H9 (cell line): ENCODE results near the gene MELK. TPM values are rescaled to one million over a fixed set of nuclear protein-coding genes. Genes with fewer than 3 reads are reported as not detected.

Experiments used
- DNase-seq: peaks from one replicate; pipeline ENCODE4 v3.0.0-alpha.2; 2017
- H2AFZ ChIP-seq: one replicate; pipeline ENCODE4 v1.6.1; 2013; ENCODE audit warnings: mild to moderate bottlenecking, low read length, control low read depth, moderate library complexity
- H2AK5ac ChIP-seq: 2 replicates; pipeline ENCODE4 v1.6.1; 2013; ENCODE audit warnings: low read length, control low read depth, mixed read lengths; ENCODE audit not compliant: insufficient read length
- H2BK120ac ChIP-seq: one replicate; pipeline ENCODE4 v1.6.1; 2013; ENCODE audit warnings: low read depth, mild to moderate bottlenecking, low read length, control low read depth, inconsistent platforms; ENCODE audit not compliant: poor library complexity, severe bottlenecking
- H2BK12ac ChIP-seq: 2 replicates; pipeline ENCODE4 v1.6.1; 2013; ENCODE audit warnings: low read length, control low read depth, mixed read lengths, low read depth; ENCODE audit not compliant: insufficient read length
- H2BK15ac ChIP-seq: 2 replicates; pipeline ENCODE4 v1.6.1; 2013; ENCODE audit warnings: low read depth, low read length, control low read depth
- H2BK20ac ChIP-seq: one replicate; pipeline ENCODE4 v1.6.1; 2013; ENCODE audit warnings: low read depth, mild to moderate bottlenecking, low read length, control low read depth, inconsistent platforms; ENCODE audit not compliant: poor library complexity, severe bottlenecking
- H2BK5ac ChIP-seq: 2 replicates; pipeline ENCODE4 v1.6.1; 2013; ENCODE audit warnings: low read length, control low read depth, mixed read lengths; ENCODE audit not compliant: insufficient read length
- H3K14ac ChIP-seq: 2 replicates; pipeline ENCODE4 v1.6.1; 2013; ENCODE audit warnings: low read length, control low read depth; ENCODE audit not compliant: insufficient read depth
- H3K18ac ChIP-seq: 2 replicates; pipeline ENCODE4 v1.6.1; 2013; ENCODE audit warnings: low read depth, mild to moderate bottlenecking, mixed read lengths, low read length, control low read depth; ENCODE audit not compliant: insufficient read length
- H3K23ac ChIP-seq: 2 replicates; pipeline ENCODE4 v1.6.1; 2013; ENCODE audit warnings: low read length, control low read depth, mixed read lengths, low read depth; ENCODE audit not compliant: insufficient read length
- H3K23me2 ChIP-seq: 2 replicates; pipeline ENCODE4 v1.6.1; 2013; ENCODE audit warnings: low read depth, mild to moderate bottlenecking, mixed read lengths, low read length, control low read depth; ENCODE audit not compliant: insufficient read length, poor library complexity, severe bottlenecking
- H3K27ac ChIP-seq: 2 replicates; pipeline ENCODE4 v1.5.1; 2013; ENCODE audit warnings: low read length, control low read depth, mixed read lengths, low read depth; ENCODE audit not compliant: insufficient read length
- H3K27me3 ChIP-seq: 2 replicates; pipeline ENCODE4 v1.6.1; 2013; ENCODE audit warnings: low read length, control low read depth, inconsistent platforms; ENCODE audit not compliant: insufficient read depth
- H3K4ac ChIP-seq: 2 replicates; pipeline ENCODE4 v1.6.1; 2013; ENCODE audit warnings: low read depth, mild to moderate bottlenecking, control low read depth, inconsistent platforms, low read length, moderate library complexity
- H3K4me1 ChIP-seq: 2 replicates; pipeline ENCODE4 v1.6.1; 2013; ENCODE audit warnings: low read length, control low read depth, inconsistent platforms; ENCODE audit not compliant: insufficient read depth
- H3K4me2 ChIP-seq: 2 replicates; pipeline ENCODE4 v1.6.1; 2013; ENCODE audit warnings: low read length, control low read depth, mixed read lengths; ENCODE audit not compliant: insufficient read length, insufficient read depth
- H3K56ac ChIP-seq: 2 replicates; pipeline ENCODE4 v1.6.1; 2013; ENCODE audit warnings: low read depth, mild to moderate bottlenecking, mixed read lengths, low read length, control low read depth; ENCODE audit not compliant: insufficient read length
- H3K79me1 ChIP-seq: 2 replicates; pipeline ENCODE4 v1.6.1; 2013; ENCODE audit warnings: low read depth, mild to moderate bottlenecking, moderate library complexity, low read length, control low read depth, inconsistent platforms; ENCODE audit not compliant: insufficient read depth, poor library complexity, severe bottlenecking
- H3K79me2 ChIP-seq: 2 replicates; pipeline ENCODE4 v1.6.1; 2013; ENCODE audit warnings: low read length, control low read depth, inconsistent platforms; ENCODE audit not compliant: insufficient read depth
- H3K9ac ChIP-seq: 2 replicates; pipeline ENCODE4 v1.6.1; 2013; ENCODE audit warnings: low read length, control low read depth, mixed read lengths; ENCODE audit not compliant: insufficient read length; ENCODE audit errors: extremely low read depth
- H3K9me3 ChIP-seq: one replicate; pipeline ENCODE4 v1.6.1; 2013; ENCODE audit warnings: low read depth, low read length, inconsistent platforms; ENCODE audit not compliant: control insufficient read depth
- H3T11ph ChIP-seq: one replicate; pipeline ENCODE4 v1.6.1; 2013; ENCODE audit warnings: mild to moderate bottlenecking, low read length, control low read depth, inconsistent platforms
- H4K20me1 ChIP-seq: one replicate; pipeline ENCODE4 v1.6.1; 2013; ENCODE audit not compliant: control insufficient read depth, insufficient read length, insufficient read depth
- H4K5ac ChIP-seq: 2 replicates; pipeline ENCODE4 v1.6.1; 2013; ENCODE audit warnings: low read depth, mild to moderate bottlenecking, mixed read lengths, low read length, control low read depth; ENCODE audit not compliant: insufficient read length
- H4K8ac ChIP-seq: replicated peaks from 2 replicates; pipeline ENCODE4 v1.6.1; 2013; ENCODE audit warnings: low read length, control low read depth, mixed read lengths, low read depth; ENCODE audit not compliant: insufficient read length
- H4K91ac ChIP-seq: 2 replicates; pipeline ENCODE4 v1.6.1; 2013; ENCODE audit warnings: low read depth, mild to moderate bottlenecking, moderate library complexity, mixed read lengths, low read length, control low read depth; ENCODE audit not compliant: insufficient read length
- H3K27ac Mint-ChIP-seq, 3 experiments: 2 replicates in 2 of 3; 3 replicates in 1 of 3; pipeline ENCODE4 v1.8.0; 2020 to 2021; ENCODE audit warnings: mixed read lengths in 3 of 3, mild to moderate bottlenecking in 1 of 3, moderate library complexity in 1 of 3
- H3K27me3 Mint-ChIP-seq: 2 replicates; pipeline ENCODE4 v1.8.0; 2021; ENCODE audit warnings: low read depth, mild to moderate bottlenecking, moderate library complexity, mixed read lengths
- H3K36me3 Mint-ChIP-seq, 3 experiments: 2 replicates in 2 of 3; 3 replicates in 1 of 3; pipeline ENCODE4 v1.8.0; 2020 to 2021; ENCODE audit warnings: low read depth in 3 of 3, mixed read lengths in 3 of 3; ENCODE audit not compliant: insufficient read depth in 1 of 3
- H3K4me1 Mint-ChIP-seq, 2 experiments: 2 replicates each; pipeline ENCODE4 v1.8.0; 2020; ENCODE audit warnings: mixed read lengths in 2 of 2
- H3K4me3 Mint-ChIP-seq, 2 experiments: 2 replicates in 1 of 2; 3 replicates in 1 of 2; pipeline ENCODE4 v1.8.0; 2020 to 2021; ENCODE audit warnings: mild to moderate bottlenecking in 2 of 2, mixed read lengths in 2 of 2, moderate library complexity in 1 of 2
- H3K9me3 Mint-ChIP-seq, 2 experiments: 2 replicates in 1 of 2; 3 replicates in 1 of 2; pipeline ENCODE4 v1.8.0; 2020; ENCODE audit warnings: mild to moderate bottlenecking in 2 of 2, mixed read lengths in 2 of 2, moderate library complexity in 1 of 2
- WGBS: extraction: QIAGEN DNeasy Blood & Tissue Kit; methylation state at CpG from one replicate; pipeline ENCODE4 v1.1.7; 2013; ENCODE audit warnings: missing lambda C conversion rate, low lambda C conversion rate, mixed read lengths; ENCODE audit not compliant: insufficient read length; ENCODE audit errors: extremely low coverage; 5-methylcytosine and 5-hydroxymethylcytosine counted together
- total RNA-seq: library from RNA; stranded (reverse); gene quantifications from 2 replicates; pipeline ENCODE4 v1.2.1, GENCODE V29; 2021
- TF ChIP-seq, protein P1 (sequence below): fragments of 200-600 bp; sonication (generic); conservative IDR thresholded peaks from 3 replicates; pipeline ENCODE4 v1.8.0; 2021; ENCODE audit warnings: antibody characterized with exemption, mild to moderate bottlenecking

Gene MELK
- total RNA-seq, 1 experiment from 2014 or later: 43.6 TPM

DNA sequence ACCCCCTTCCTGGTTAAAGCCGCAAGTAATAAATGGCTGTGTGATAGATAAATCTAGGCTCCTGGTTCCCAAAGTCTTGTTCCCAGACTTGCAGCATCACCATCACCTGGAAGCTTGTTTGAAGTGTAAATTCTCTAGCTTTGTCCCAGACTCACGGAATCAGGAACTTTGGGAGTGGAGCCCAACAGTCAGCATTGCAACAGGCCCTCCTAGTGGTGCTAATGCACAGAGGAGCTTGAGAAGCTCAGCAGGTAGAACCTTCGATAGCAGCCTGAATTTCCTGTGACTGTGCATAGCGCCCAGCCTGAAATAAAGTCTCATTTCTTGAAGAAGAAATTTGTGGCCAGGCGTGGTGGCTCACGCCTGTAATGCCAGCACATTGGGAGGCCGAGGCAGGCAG lies 30.3 kb upstream of the MELK start:
- Histone ChIP-seq H3K4me1 (no peaks in the 10 kb centered on the region), H2BK15ac (no peak overlapping the region), H3K79me1 (no peaks in the 10 kb centered on the region), H3K79me2 (no peaks in the 10 kb centered on the region), H2BK5ac (no peak overlapping the region), H2BK12ac (no peak overlapping the region), H3K56ac (no peak overlapping the region), H3K4ac (no peak overlapping the region), H3K23me2 (no peaks in the 10 kb centered on the region), H3K18ac (no peak overlapping the region), H2BK120ac (no peak overlapping the region), H3T11ph (no peak overlapping the region), H3K9ac (no peak overlapping the region), H4K5ac (no peak overlapping the region), H2AFZ (no peak overlapping the region), H3K27ac (no peak overlapping the region), H4K20me1 (no peaks in the 10 kb centered on the region), H3K27me3 (no peaks in the 10 kb centered on the region), H3K14ac (no peak overlapping the region), H2AK5ac (no peak overlapping the region), H4K91ac (no peak overlapping the region), H3K9me3 (no peaks in the 10 kb centered on the region), H3K4me2 (no peak overlapping the region), H3K23ac (no peak overlapping the region), H4K8ac (no peak overlapping the region), H2BK20ac (no peak overlapping the region)
- no peaks in the 10 kb centered on the region for H3K27me3 Mint-ChIP-seq
- TF ChIP-seq, protein P1, sequence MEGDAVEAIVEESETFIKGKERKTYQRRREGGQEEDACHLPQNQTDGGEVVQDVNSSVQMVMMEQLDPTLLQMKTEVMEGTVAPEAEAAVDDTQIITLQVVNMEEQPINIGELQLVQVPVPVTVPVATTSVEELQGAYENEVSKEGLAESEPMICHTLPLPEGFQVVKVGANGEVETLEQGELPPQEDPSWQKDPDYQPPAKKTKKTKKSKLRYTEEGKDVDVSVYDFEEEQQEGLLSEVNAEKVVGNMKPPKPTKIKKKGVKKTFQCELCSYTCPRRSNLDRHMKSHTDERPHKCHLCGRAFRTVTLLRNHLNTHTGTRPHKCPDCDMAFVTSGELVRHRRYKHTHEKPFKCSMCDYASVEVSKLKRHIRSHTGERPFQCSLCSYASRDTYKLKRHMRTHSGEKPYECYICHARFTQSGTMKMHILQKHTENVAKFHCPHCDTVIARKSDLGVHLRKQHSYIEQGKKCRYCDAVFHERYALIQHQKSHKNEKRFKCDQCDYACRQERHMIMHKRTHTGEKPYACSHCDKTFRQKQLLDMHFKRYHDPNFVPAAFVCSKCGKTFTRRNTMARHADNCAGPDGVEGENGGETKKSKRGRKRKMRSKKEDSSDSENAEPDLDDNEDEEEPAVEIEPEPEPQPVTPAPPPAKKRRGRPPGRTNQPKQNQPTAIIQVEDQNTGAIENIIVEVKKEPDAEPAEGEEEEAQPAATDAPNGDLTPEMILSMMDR: peak; percentile 47; the same call in 2 of the 3 replicates
- peaks cover 0 to 5% of the 10 kb centered on the region in 2 experiments; a peak in 2 of 4 replicates for H3K4me1 Mint-ChIP-seq
- H3K36me3 Mint-ChIP-seq: no peaks in the 10 kb centered on the region
- H3K4me3 Mint-ChIP-seq: no peak overlapping the region
- DNase-seq: peak; percentile 64
- peak overlapping the region in 1 of 3 experiments; percentile 44; a peak in 1 of 7 replicates for H3K27ac Mint-ChIP-seq
- WGBS: no CpG with 5 or more reads among the region's 7 CpGs
- H3K9me3 Mint-ChIP-seq: no peaks in the 10 kb centered on the region
